B cell (primary cell): ENCODE measurements around the gene JAG2.

Experiments
- CTCF ChIP-seq: fragments of 200-600 bp; IDR thresholded peaks from one replicate; pipeline ENCODE4 v1.8.0; 2022; ENCODE audit warnings: antibody characterized with exemption, mild to moderate bottlenecking
- EZH2 ChIP-seq: IDR thresholded peaks from 2 replicates; pipeline ENCODE4 v1.6.1; 2012; ENCODE audit warnings: borderline replicate concordance, low read depth, mild to moderate bottlenecking, moderate library complexity, low read length; ENCODE audit not compliant: insufficient read depth, poor library complexity, severe bottlenecking

- TF ChIP-seq CTCF (no peak), EZH2 (no peak)
These were observed 70.3 kb downstream of the JAG2 start for GRCh38 chr14:105098316-105098715.
